ENCODE results near the gene CEP57.
A peak's percentile ranks its signal among the peaks of the same experiment; 100 is the strongest.
"Not testable (repeated sequence)": the region's sequence is repeated elsewhere in the genome, so short reads cannot be mapped to it uniquely, and the experiment has no call there.

Gene CEP57

DNA sequence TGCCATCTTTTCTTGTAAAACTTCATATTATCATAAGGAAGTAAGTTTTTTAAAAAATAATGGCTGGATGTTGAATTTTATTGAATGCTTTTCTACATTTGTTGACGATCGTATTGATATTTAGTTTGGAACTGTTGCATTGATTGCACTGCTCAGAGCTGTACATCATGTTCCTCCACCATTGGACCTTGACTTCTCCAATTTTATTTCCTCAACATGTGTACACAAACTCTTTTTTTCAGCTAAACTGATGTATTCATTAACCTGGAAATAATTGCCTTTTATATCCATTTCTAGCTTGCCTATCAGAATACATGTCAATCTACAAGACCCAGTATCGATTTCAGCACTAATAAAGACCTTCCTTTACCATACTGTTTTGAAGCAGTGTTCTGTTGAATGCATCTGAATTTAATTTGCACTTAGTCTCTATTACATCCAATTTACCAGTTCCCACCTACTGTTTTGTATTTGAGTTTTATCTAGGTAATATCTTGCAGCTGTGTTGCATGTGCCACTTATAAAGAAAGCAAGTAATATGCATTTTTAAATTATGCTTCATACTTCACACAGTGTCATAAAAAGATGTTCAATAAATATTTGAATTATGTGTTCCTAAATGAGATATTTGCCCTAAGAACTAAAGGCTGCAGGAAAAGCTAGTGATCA is 5.5 kb downstream of the CEP57 start:
- no peak for DNase-seq (ENCODE audit: low read depth in 4 of 4, low spot score in 1 of 4)

DNA sequence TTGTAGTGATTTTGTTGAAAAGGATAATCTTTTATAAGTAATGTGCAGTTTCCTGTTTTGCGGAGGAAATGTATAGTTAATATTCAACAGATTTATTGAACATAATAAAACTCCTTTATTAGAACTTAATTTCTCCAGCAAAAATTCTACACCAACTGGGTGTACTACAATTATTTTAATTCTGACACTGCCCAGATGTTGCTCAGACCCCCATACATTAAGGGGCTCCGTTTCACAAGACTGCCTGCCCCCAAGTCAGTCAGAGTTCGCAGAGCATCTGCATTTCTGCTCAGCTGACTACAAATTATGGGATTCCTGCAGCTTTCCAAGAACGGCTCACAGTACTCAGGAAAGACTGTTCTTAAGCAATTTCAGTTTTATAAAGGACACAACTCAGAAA is 6.2 kb downstream of the CEP57 start:
- no peak for DNase-seq (ENCODE audit: low read depth in 4 of 4, low spot score in 1 of 4)

DNA sequence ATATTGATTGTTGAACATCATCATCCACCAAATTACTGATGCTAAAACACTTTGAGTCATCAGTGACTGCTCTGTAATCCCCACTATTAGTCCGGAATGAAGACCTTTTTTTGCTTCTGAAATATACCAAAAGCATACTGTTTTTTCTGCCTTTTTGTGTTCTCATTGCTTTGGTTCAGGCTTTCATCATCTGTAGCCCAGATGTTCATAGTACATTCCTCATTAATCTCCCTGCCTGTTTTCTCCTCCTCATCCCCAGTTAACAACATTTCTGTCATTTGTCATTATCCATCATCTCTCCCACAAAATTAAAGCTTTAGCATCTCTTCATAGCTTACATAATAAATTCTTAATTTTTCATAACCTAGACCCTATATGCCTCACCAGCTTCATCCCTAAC is 9.2 kb downstream of the CEP57 start:
- DNase-seq (ENCODE audit: low read depth in 4 of 4, low spot score in 1 of 4) = no peak

- no peak for DNase-seq (ENCODE audit: low read depth in 4 of 4, low spot score in 1 of 4)
These were observed 10.1 kb downstream of the CEP57 start for GRCh38 chr11:95800438-95800837.

DNA sequence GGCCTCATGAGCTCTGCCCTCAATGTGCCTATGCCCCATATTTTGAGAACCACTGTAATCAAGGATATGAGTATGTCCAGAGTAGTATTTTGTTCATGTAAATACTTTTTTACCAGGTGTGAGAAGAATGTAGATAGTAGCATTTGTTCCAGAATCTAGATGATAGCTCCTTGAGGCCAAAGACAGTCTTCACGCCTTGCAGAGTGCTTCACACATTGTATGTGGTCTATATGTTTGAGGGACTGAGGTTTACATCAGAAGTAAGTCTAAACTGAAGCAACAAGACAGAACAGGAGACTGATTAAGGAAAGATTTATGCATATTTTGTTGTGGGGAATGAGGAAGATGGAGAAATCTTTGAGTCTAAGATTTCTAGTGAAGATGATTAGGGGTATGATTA is 12.5 kb downstream of the CEP57 start:
- DNase-seq (ENCODE audit: low read depth in 4 of 4, low spot score in 1 of 4) = no peak

DNA sequence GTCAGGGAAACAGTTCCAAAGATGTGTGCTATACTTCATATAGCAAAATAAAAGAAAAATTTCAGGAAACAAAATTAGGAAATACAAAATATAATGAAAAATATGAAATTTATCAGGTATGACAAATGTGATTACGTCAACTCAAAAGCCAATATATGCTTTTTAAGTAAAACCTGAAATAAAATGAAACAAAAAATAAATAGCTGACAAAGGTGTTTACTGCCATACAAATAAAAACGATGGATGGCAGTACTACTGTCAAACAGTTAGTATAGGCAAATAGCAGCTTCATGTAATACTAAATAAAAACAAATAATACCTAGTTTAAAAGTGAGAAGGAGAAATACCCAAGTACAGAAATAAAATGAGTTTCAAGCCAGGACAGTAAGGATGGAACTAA is 13.7 kb downstream of the CEP57 start:
- no peak for DNase-seq (ENCODE audit: low read depth in 4 of 4, low spot score in 1 of 4)

DNA sequence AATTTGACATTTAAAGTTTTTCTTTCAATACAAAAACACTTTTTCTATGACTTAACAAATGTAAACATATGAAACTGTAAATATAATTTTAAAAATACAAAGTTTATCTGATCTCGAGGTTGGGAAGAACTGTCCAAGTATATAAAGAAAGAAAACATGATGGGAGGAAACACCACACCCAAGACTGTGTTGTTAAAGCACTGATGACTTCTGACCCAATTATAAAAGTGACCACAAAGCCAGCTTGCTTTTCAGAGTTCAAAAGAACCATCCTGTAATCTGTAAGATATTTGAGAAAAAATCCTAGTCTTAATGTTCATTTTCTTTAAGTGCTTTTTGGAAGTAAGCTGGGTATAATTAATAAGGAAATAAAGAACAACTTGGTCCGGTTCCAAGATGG is 15.6 kb downstream of the CEP57 start:
- DNase-seq (ENCODE audit: low read depth in 4 of 4, low spot score in 1 of 4) = no peak

GRCh38 chr11:95806464-95806863 is 16.2 kb downstream of the CEP57 start:
- DNase-seq (ENCODE audit: low read depth in 4 of 4, low spot score in 1 of 4) = not testable (repeated sequence)

GRCh38 chr11:95811052-95811451 is 20.8 kb downstream of the CEP57 start:
- not testable (repeated sequence) for DNase-seq (ENCODE audit: low read depth in 4 of 4, low spot score in 1 of 4)

GRCh38 chr11:95816037-95816436 is 25.7 kb downstream of the CEP57 start:
- DNase-seq (ENCODE audit: low read depth in 4 of 4, low spot score in 1 of 4) = no peak

- no peak for DNase-seq (ENCODE audit: low read depth in 4 of 4, low spot score in 1 of 4)
These were observed 31.3 kb downstream of the CEP57 start for GRCh38 chr11:95821640-95822039.

DNA sequence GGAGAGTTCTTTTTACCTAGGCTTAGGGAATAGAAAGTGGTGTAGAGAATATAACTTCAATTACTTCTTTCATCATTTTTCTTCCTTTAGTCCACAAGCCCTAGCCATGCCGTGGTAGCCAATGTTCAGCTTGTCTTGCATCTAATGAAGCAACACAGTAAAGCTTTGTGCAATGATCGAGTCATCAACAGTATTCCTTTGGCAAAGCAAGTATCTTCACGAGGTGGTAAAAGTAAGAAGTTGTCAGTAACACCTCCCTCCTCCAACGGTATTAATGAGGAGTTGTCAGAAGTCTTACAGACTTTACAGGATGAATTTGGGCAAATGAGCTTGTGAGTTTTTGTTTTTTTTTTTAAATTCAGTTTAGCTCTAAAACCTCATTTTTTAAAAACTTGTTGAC is 37.4 kb downstream of the CEP57 start:
- DNase-seq (ENCODE audit: low read depth in 4 of 4, low spot score in 1 of 4) = no peak

GRCh38 chr11:95829580-95830259 is 39.4 kb downstream of the CEP57 start:
- DNase-seq (ENCODE audit: low read depth in 4 of 4, low spot score in 1 of 4) = no peak

- DNase-seq (ENCODE audit: low read depth in 4 of 4, low spot score in 1 of 4) = no peak
These were observed 41.0 kb downstream of the CEP57 start for GRCh38 chr11:95831198-95831883.

- no peak for DNase-seq (ENCODE audit: low read depth in 4 of 4, low spot score in 1 of 4)
These were observed 42.5 kb downstream of the CEP57 start for GRCh38 chr11:95832763-95833162.

DNA sequence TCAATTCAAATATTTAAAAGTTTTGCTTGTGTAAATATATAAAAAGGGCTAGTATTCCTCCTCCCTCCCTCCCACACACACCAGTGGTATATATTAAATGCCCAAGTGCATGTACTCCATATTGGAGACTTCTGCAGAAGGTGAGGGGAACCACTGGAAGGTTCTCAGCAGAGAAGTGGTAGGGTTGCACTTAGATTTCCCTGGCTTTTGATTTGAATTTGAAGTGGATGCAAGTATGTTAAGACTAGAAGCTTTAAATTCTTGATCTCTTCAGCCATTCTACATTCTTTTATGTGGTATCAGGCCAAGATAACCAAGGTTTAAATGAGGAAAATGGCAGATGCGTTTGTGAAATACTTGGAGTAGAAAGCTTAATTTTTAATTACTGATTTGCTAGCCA is 43.1 kb downstream of the CEP57 start:
- no peak for DNase-seq (ENCODE audit: low read depth in 4 of 4, low spot score in 1 of 4)

- DNase-seq (ENCODE audit: low read depth in 4 of 4, low spot score in 1 of 4) = no peak
These were observed 45.1 kb downstream of the CEP57 start for GRCh38 chr11:95835351-95835750.

DNA sequence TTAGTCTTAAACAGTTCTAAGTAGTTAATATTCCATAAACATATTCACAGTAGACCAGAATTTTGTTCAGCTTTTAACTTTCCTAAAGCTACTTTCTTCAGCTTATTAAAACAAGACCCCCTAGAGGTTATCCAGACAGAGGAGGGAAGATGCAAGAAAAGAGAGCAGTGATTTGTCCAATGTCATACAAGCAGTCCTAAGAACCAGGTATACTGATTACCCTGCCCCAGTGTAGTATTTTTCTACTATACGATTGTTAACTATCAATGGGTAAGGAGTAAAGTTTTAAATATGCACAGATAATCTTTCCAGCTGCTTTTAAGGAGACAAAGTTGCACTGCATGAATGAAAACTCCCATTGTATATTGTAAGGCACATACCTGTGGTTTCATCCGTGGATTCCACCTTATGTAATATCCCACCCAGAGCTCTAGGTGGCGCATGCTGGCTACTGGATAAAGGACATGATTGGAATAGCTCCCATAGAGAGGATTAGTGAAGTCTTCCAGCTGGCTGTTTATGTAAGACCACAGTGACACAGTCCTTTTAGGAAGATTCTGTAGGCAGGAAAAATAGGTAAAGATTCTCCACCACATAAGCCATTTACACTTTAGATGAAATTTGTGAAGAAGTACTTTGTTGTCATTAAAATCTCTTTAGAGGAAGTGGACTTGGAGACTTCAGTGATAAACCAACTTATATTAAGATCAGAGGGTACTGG is 45.6 kb downstream of the CEP57 start:
- peak in 3 of 4 experiments; percentile 15 to 23 (median 21) for DNase-seq (ENCODE audit: low read depth in 4 of 4, low spot score in 1 of 4)

GRCh38 chr11:95845167-95845566 is 54.9 kb downstream of the CEP57 start:
- no peak for DNase-seq (ENCODE audit: low read depth in 4 of 4, low spot score in 1 of 4)

DNA sequence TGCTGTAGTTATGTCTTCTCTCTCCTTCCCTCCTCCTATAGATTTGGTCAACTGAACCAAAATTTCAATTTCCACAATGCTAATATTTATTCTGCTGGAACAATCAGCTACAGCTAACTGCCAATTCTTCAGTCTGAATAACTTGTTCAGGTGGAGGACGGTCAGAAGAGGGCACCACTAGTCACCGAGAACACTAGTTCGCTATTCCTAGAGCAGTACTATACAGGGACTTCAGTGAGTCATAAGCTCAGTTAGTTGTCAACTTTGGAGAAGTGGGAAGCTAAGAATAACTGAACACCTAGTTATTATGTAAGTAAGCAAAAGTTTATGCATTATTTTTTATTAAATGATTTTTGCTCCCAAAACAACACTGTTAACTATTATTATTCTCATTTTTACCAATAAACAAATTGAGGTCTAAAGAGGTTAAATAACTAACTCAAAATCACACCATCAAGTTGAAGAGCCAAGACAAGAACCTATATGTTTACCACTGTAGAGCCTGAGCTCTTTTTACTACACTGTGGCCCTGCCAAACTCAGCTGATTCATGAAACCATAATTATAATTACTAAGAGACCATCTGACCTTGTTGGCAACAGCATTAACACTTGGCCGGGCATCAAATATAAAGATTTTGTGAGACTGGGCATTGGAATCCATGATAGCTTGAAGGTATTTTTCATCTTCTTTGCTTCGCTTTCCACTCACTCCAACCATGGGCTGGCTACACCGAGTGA is 59.0 kb downstream of the CEP57 start:
- DNase-seq (ENCODE audit: low read depth in 4 of 4, low spot score in 1 of 4) = no peak

DNA sequence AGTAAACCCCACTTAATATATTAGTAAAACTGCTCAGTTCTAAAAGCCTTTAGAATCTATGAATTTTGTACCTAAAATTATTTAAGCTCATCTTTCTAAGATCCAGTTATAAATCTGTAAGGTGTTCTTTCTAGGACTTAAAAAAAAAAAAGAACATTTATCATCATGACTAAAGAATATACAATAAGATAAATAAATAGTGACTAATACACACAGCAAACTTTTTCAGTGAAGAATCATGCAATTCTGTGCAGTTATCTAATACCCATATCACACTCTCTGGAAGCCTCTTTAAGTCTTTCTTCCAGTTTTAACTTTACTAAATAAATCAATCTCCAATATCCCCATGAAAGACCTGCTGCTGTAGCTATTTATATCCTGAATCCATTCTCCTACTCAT is 59.8 kb downstream of the CEP57 start:
- no peak for DNase-seq (ENCODE audit: low read depth in 4 of 4, low spot score in 1 of 4)
